NCI-H526 treated with DMSO at 0.1 percent for 48 hours (cell line): Measurements from ENCODE around the gene PCDHA7.
A peak's percentile ranks its signal among the peaks of the same experiment; 100 is the strongest.
"Not testable (repeated sequence)": the region's sequence is repeated elsewhere in the genome, so short reads cannot be mapped to it uniquely, and the experiment has no call there.

Experiments used
- DNase-seq: peaks from one replicate; lab custom pipeline; 2025; lab: John Stamatoyannopoulos, UW

PCDHA7 gene

GRCh38 chr5:140822281-140822629 is 11.8 kb upstream of the PCDHA7 start:
- DNase-seq: no peak

- DNase-seq: not testable (repeated sequence)
These were observed 11.1 kb upstream of the PCDHA7 start for GRCh38 chr5:140822969-140823368.

- DNase-seq: no peak
These were observed 10.6 kb upstream of the PCDHA7 start for GRCh38 chr5:140823475-140823874.

- DNase-seq: no peak
These were observed 6.2 kb upstream of the PCDHA7 start, which contains the start of gene PCDHA6 for GRCh38 chr5:140827704-140828361. Gene PCDHA6 (plus strand): TSS chr5:140827960. CDS start chr5:140828092, 132 bp downstream.

DNA sequence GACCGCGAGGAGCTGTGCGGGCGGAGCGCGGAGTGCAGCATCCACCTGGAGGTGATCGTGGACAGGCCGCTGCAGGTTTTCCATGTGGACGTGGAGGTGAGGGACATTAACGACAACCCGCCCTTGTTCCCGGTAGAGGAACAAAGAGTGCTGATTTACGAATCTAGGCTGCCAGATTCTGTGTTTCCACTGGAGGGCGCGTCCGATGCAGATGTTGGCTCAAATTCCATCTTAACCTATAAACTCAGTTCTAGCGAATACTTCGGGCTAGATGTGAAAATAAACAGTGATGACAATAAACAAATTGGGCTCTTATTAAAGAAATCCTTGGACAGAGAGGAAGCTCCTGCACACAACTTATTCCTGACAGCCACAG is 5.7 kb upstream of the PCDHA7 start:
- DNase-seq: no peak

DNA sequence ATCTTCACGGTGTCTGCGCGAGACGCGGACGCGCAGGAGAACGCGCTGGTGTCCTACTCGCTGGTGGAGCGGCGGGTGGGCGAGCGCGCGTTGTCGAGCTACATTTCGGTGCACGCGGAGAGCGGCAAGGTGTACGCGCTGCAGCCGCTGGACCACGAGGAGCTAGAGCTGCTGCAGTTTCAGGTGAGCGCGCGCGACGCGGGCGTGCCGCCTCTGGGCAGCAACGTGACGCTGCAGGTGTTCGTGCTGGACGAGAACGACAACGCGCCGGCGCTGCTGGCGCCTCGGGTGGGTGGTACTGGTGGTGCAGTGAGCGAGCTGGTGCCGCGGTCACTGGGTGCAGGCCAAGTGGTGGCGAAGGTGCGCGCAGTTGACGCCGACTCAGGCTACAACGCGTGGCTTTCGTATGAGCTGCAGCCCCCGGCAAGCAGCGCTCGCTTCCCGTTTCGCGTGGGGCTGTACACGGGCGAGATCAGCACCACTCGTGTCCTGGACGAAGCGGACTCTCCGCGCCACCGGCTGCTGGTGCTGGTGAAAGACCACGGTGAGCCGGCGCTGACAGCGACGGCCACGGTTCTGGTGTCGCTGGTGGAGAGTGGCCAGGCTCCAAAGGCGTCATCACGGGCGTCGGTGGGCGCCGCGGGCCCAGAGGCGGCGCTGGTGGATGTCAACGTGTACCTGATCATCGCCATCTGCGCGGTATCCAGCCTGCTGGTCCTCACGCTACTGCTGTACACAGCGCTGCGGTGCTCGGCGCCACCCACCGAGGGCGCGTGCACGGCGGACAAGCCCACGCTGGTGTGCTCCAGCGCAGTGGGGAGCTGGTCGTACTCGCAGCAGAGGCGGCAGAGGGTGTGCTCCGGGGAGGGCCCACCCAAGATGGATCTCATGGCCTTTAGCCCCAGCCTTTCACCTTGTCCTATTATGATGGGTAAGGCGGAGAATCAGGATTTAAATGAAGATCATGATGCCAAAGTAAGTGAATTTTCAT is 4.3 kb upstream of the PCDHA7 start:
- DNase-seq: not testable (repeated sequence)

DNA sequence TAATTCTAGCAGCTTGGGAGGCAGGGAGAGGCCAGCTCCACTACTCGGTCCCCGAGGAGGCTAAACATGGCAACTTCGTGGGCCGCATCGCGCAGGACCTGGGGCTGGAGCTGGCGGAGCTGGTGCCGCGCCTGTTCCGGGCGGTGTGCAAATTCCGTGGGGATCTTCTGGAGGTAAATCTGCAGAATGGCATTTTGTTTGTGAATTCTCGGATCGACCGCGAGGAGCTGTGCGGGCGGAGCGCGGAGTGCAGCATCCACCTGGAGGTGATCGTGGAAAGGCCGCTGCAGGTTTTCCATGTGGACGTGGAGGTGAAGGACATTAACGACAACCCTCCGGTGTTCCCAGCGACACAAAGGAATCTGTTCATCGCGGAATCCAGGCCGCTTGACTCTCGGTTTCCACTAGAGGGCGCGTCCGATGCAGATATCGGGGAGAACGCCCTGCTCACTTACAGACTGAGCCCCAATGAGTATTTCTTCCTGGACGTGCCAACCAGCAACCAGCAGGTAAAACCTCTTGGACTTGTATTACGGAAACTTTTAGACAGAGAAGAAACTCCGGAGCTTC is 455 bp downstream of the PCDHA7 start:
- DNase-seq: not testable (repeated sequence)

DNA sequence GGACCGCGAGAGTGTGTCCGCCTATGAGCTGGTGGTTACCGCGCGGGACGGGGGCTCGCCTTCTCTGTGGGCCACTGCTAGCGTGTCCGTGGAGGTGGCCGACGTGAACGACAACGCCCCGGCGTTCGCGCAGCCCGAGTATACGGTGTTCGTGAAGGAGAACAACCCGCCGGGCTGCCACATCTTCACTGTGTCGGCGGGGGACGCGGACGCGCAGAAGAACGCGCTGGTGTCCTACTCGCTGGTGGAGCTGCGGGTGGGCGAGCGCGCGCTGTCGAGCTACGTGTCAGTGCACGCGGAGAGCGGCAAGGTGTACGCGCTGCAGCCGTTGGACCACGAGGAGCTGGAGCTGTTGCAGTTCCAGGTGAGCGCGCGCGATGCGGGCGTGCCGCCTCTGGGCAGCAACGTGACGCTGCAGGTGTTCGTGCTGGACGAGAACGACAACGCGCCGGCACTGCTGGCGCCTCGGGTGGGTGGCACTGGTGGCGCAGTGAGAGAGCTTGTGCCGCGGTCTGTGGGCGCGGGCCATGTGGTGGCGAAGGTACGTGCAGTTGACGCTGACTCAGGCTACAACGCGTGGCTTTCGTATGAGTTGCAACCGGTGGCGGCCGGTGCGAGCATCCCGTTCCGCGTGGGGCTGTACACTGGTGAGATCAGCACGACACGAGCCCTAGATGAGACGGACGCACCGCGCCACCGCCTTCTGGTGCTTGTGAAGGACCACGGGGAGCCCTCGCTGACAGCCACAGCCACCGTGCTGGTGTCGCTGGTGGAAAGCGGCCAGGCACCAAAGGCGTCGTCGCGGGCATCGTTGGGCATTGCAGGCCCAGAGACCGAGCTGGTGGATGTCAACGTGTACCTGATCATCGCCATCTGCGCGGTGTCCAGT is 1.8 kb downstream of the PCDHA7 start:
- no peak for DNase-seq

DNA sequence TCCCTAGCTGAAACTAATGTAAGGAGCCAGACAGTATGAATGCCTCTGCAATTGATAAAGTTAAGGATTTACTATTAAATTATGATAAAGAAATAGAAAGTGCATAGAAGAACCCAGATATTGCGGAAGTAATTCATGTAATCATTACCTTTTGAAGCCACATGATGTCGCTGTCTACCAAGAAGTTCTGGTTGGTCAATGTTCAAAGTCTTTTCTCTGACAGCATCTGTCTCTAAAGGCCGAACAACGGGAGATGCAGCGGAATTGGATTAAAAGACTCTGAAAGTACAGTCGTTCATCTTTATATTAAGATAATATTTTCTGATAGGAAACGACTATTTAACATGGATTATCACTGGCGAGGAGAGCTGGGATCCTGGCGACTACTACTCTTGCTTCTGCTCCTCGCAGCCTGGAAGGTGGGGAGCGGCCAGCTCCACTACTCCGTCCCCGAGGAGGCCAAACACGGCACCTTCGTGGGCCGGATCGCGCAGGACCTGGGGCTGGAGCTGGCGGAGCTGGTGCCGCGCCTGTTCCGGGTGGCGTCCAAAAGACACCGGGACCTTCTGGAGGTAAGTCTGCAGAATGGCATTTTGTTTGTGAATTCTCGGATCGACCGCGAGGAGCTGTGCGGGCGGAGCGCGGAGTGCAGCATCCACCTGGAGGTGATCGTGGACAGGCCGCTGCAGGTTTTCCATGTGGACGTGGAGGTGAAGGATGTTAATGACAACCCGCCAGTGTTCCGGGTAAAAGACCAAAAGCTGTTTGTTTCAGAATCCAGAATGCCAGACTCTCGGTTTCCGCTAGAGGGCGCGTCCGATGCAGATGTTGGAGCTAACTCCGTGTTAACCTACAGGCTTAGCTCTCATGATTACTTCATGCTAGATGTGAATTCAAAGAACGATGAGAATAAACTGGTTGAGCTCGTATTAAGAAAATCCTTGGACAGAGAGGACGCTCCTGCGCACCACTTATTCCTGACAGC is 7.2 kb downstream of the PCDHA7 start, which contains the start of gene PCDHA8:
TSS of gene PCDHA8 (plus strand) at position 210 of the 985 bp plus-strand sequence. CDS start at position 345, 135 bp downstream.
- DNase-seq: no peak

DNA sequence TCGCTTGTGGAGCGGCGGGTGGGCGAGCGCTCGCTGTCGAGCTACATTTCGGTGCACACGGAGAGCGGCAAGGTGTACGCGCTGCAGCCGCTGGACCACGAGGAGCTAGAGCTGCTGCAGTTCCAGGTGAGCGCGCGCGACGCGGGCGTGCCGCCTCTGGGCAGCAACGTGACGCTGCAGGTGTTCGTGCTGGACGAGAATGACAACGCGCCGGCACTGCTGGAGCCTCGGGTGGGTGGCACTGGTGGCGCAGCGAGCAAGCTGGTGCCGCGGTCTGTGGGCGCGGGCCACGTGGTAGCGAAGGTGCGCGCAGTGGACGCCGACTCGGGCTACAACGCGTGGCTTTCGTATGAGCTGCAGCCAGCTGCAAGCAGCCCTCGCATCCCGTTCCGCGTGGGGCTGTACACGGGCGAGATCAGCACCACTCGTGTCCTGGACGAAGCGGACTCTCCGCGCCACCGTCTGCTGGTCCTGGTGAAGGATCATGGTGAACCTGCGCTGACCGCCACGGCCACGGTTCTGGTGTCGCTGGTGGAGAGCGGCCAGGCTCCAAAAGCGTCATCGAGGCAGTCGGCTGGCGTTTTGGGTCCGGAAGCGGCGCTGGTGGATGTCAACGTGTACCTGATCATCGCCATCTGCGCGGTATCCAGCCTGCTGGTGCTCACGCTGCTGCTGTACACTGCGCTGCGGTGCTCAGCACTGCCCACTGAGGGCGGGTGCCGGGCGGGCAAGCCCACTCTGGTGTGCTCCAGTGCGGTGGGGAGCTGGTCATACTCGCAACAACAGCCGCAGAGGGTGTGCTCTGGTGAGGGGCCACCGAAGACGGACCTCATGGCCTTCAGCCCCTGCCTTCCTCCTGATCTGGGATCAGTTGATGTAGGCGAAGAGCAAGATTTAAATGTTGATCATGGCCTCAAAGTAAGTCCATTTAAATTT is 9.0 kb downstream of the PCDHA7 start:
- DNase-seq: no peak

DNA sequence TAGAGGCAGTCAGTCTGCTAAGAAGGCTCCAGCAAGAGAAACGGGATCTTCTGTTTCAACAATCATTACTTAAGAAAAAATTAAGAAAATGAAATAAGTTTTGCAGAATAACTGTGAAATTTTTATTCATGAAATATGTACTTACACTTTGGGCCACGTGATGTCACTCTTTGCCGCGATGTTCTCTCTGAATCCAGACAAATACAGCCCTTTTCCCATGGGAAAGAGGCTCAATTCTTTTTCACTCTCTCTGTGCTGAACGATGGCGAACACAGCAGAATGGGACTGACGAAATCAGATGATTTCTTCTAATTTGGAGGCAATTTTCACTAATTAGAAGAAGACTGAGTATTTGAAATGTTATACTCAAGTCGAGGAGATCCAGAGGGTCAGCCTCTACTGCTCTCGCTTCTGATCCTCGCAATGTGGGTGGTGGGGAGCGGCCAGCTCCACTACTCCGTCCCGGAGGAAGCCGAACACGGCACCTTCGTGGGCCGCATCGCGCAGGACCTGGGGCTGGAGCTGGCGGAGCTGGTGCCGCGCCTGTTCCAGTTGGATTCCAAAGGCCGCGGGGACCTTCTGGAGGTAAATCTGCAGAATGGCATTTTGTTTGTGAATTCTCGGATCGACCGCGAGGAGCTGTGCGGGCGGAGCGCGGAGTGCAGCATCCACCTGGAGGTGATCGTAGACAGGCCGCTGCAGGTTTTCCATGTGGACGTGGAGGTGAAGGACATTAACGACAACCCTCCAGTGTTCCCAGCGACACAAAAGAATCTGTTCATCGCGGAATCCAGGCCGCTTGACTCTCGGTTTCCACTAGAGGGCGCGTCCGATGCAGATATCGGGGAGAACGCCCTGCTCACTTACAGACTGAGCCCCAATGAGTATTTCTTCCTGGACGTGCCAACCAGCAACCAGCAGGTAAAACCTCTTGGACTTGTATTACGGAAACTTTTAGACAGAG is 14.4 kb downstream of the PCDHA7 start, which contains the start of gene PCDHA9:
TSS of gene PCDHA9 (plus strand) at position 244 of the 964 bp plus-strand sequence. CDS start at position 358, 114 bp downstream.
- not testable (repeated sequence) for DNase-seq

GRCh38 chr5:140849831-140850634 is 16.0 kb downstream of the PCDHA7 start:
- not testable (repeated sequence) for DNase-seq

- DNase-seq: peak; percentile 16
These were observed 22.0 kb downstream of the PCDHA7 start, which contains the start of gene PCDHA10 for GRCh38 chr5:140855772-140856674. Gene PCDHA10 (plus strand): TSS chr5:140855897. CDS start chr5:140856049, 152 bp downstream.

- no peak for DNase-seq
These were observed 23.3 kb downstream of the PCDHA7 start for GRCh38 chr5:140857177-140857986.

DNA sequence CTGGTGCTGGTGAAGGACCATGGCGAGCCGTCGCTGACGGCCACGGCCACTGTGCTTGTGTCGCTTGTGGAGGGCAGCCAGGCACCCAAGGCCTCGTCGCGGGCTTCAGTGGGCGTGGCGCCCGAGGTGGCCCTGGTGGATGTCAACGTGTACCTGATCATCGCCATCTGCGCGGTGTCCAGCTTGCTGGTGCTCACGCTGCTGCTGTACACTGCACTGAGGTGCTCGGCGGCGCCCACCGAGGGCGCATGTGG is 23.8 kb downstream of the PCDHA7 start:
- DNase-seq: no peak
